GM12874 (cell line): ENCODE data around the gene SCGN.

Source experiments
- CTCF ChIP-seq: IDR thresholded peaks from 2 replicates; pipeline ENCODE4 v1.5.1; 2011; ENCODE audit warnings: low read depth, mild to moderate bottlenecking, control low read depth, low read length, moderate library complexity; ENCODE audit not compliant: insufficient read depth

SCGN gene

DNA sequence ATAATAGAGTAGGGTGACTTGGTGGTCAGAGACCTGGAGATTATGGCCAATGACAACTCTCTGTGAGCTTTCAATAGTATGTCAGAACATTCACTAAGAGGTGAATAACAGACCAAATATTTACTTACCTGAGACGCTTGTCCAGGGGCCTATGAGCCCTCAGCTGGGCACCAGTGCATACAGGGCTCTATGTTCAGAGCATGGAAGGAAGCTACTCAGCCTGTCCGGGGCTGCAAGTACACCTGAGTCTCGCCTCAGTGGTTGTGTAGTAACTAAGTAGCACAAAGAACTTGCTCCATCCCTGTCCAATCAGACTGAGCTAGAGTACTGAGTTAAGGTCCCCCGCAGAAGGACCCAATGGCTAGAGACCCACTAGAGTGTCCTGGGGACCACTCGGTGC lies 11.6 kb upstream of the SCGN start:
- no peak for TF ChIP-seq CTCF

DNA sequence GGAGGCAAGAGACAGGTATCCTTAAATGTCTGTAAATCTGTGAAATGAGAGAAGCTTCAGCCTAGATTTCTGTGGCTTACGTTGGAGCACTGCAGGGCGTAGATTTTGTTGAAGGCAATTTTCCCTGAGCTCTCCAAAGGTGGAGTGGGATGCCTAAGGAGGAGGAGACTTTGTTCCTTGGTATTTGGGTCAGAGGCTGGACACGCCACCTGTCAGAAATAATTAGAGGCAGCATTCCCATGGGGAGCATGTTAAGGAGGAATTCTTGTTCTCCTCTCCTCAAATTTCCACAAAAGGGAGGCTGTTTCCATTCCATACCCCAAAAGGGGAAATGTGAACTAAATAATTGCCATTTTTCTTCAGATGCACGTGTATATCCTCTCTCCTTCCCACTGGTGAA lies 11.1 kb upstream of the SCGN start:
- TF ChIP-seq CTCF: no peak

- TF ChIP-seq CTCF: no peak
Measured at GRCh38 chr6:25641377-25641776, 10.6 kb upstream of the SCGN start.

GRCh38 chr6:25641940-25642666 lies 9.9 kb upstream of the SCGN start:
- no peak for TF ChIP-seq CTCF

- TF ChIP-seq CTCF: no peak
Measured at GRCh38 chr6:25642667-25643328, 9.2 kb upstream of the SCGN start.

DNA sequence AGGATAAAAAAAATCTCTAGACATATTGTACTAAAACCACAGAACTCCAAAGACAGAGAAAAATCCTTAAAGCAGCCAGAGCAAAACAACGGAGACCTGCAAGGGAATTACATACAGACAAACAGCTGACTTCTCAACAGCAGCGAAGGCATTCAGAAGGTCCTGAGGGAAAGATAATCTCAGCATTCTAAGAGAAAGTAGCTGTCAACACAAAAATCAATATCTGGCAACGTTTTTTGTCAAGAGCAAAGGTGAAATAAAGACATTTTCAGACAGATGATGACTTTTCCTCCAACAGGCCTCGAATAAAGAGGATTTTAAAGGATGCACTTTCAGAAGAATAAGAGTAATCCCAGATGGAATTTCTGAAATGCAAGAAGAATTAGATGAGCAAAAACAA lies 6.1 kb upstream of the SCGN start:
- TF ChIP-seq CTCF: no peak

GRCh38 chr6:25649611-25650010 lies 2.4 kb upstream of the SCGN start:
- TF ChIP-seq CTCF: no peak
